ENCODE measurements around the gene LETM1. TPM values are rescaled to one million over a fixed set of nuclear protein-coding genes. Genes with fewer than 3 reads are reported as not detected.
A peak's percentile ranks its signal among the peaks of the same experiment; 100 is the strongest.

The LETM1 gene
- total and polyA plus RNA-seq, 2 of the 13 experiments (the other 11 are each of a cell fraction or from before 2014, with no cell fraction given) = 9.7 to 41.6 TPM

DNA sequence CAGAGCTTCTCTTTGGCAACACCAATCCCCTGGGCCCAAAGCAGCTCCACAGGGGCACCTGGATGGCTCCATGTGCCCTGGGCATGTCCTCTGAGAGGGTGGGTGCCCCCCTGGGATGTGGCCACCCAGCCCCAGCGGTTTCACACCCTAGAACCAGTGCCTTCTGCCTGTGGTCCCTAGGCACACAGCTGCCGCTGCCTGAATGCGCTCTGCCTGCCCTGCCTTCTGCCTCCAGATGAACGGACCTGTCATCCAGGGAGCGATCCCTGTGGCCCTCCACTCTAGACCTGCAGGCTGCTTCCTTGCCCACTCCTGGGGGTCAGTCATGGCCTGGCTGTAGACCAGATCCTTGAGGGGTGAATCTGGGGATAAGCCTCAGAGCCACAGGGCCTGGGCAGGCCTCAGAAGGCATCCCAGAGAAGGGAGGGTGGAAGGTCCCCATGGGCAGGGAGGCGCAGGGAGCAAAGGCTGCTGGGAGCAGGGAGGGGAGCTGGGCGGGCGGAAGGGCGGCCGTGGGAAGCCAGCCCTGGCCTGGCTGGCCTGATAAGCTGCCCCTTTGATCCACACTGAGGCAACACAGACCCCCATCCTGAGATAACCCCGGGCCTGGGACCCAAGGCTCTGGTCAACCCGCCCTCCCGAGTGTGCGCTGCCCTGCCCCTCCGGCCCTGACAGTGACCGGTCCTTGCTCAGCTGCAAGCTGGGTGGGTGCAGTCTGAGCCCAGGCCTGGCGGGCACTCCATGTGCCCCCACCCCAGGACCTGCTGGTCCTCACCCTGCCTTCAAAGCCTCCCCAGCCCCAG lies 71.0 kb downstream of the LETM1 start (continued):
- TF ChIP-seq ZFYVE20 (CRISPR knock-in tag; IDR thresholded peaks at IDR 0.05; ENCODE audit: borderline replicate concordance, low read depth) (no peak), MAFF (IDR thresholded peaks at IDR 0.05; ENCODE audit: low read depth, low read length) (no peak), ZNF547 (CRISPR knock-in tag; IDR thresholded peaks at IDR 0.05) (no peak; the same call in 1 of the 2 replicates), KDM6A (CRISPR knock-in tag; IDR thresholded peaks at IDR 0.05; ENCODE audit: low read depth) (no peak), ASH2L (IDR thresholded peaks at IDR 0.05; ENCODE audit: insufficient read length, low read depth, low read length) (peak; percentile 47), HIVEP1 (CRISPR knock-in tag; IDR thresholded peaks at IDR 0.05) (no peak), HMG20A (CRISPR knock-in tag; IDR thresholded peaks at IDR 0.05; ENCODE audit: borderline replicate concordance) (no peak), BRD4 (CRISPR knock-in tag; IDR thresholded peaks at IDR 0.05) (peak; percentile 67; the same call in 1 of the 2 replicates), ZNF337 (CRISPR knock-in tag; IDR thresholded peaks at IDR 0.05; ENCODE audit: borderline replicate concordance, low read depth) (no peak), PLRG1 (conservative IDR thresholded peaks at IDR 0.05) (no peak), NCOA2 (CRISPR knock-in tag; IDR thresholded peaks at IDR 0.05) (peak; percentile 87), JARID2 (CRISPR knock-in tag; IDR thresholded peaks at IDR 0.05; ENCODE audit: insufficient replicate concordance) (no peak), NFYB (CRISPR knock-in tag; IDR thresholded peaks at IDR 0.05) (no peak), SMC3 (IDR thresholded peaks at IDR 0.05; ENCODE audit: low read length) (no peak), TCF7 (IDR thresholded peaks at IDR 0.05; ENCODE audit: low read depth) (peak; percentile 83), KDM5B (CRISPR knock-in tag; IDR thresholded peaks at IDR 0.05; ENCODE audit: borderline replicate concordance) (no peak; the same call in none of the 2 replicates), ZNF850 (CRISPR knock-in tag; conservative IDR thresholded peaks at IDR 0.05) (no peak), ZNF619 (CRISPR knock-in tag; IDR thresholded peaks at IDR 0.05) (no peak), ESRRA (CRISPR knock-in tag; IDR thresholded peaks at IDR 0.05; ENCODE audit: low read depth) (no peak), HDAC1 (CRISPR knock-in tag; IDR thresholded peaks at IDR 0.05) (peak; percentile 38; the same call in 1 of the 2 replicates), ZNF652 (CRISPR knock-in tag; IDR thresholded peaks at IDR 0.05; ENCODE audit: borderline replicate concordance, low read depth) (no peak), RFX1 (IDR thresholded peaks at IDR 0.05) (no peak), ZNF382 (CRISPR knock-in tag; IDR thresholded peaks at IDR 0.05; ENCODE audit: borderline replicate concordance) (no peak), ZNF564 (CRISPR knock-in tag; IDR thresholded peaks at IDR 0.05) (no peak)
- TF ChIP-seq, protein P1, sequence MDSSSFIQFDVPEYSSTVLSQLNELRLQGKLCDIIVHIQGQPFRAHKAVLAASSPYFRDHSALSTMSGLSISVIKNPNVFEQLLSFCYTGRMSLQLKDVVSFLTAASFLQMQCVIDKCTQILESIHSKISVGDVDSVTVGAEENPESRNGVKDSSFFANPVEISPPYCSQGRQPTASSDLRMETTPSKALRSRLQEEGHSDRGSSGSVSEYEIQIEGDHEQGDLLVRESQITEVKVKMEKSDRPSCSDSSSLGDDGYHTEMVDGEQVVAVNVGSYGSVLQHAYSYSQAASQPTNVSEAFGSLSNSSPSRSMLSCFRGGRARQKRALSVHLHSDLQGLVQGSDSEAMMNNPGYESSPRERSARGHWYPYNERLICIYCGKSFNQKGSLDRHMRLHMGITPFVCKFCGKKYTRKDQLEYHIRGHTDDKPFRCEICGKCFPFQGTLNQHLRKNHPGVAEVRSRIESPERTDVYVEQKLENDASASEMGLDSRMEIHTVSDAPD (CRISPR knock-in tag; IDR thresholded peaks at IDR 0.05) = 0 out of 2 replicates have a peak, but pooled peaks have one; percentile 74
- TF ChIP-seq, protein P2, sequence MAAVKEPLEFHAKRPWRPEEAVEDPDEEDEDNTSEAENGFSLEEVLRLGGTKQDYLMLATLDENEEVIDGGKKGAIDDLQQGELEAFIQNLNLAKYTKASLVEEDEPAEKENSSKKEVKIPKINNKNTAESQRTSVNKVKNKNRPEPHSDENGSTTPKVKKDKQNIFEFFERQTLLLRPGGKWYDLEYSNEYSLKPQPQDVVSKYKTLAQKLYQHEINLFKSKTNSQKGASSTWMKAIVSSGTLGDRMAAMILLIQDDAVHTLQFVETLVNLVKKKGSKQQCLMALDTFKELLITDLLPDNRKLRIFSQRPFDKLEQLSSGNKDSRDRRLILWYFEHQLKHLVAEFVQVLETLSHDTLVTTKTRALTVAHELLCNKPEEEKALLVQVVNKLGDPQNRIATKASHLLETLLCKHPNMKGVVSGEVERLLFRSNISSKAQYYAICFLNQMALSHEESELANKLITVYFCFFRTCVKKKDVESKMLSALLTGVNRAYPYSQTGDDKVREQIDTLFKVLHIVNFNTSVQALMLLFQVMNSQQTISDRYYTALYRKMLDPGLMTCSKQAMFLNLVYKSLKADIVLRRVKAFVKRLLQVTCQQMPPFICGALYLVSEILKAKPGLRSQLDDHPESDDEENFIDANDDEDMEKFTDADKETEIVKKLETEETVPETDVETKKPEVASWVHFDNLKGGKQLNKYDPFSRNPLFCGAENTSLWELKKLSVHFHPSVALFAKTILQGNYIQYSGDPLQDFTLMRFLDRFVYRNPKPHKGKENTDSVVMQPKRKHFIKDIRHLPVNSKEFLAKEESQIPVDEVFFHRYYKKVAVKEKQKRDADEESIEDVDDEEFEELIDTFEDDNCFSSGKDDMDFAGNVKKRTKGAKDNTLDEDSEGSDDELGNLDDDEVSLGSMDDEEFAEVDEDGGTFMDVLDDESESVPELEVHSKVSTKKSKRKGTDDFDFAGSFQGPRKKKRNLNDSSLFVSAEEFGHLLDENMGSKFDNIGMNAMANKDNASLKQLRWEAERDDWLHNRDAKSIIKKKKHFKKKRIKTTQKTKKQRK (IDR thresholded peaks at IDR 0.05; ENCODE audit: low read length) = no peak
- TF ChIP-seq, protein P3, sequence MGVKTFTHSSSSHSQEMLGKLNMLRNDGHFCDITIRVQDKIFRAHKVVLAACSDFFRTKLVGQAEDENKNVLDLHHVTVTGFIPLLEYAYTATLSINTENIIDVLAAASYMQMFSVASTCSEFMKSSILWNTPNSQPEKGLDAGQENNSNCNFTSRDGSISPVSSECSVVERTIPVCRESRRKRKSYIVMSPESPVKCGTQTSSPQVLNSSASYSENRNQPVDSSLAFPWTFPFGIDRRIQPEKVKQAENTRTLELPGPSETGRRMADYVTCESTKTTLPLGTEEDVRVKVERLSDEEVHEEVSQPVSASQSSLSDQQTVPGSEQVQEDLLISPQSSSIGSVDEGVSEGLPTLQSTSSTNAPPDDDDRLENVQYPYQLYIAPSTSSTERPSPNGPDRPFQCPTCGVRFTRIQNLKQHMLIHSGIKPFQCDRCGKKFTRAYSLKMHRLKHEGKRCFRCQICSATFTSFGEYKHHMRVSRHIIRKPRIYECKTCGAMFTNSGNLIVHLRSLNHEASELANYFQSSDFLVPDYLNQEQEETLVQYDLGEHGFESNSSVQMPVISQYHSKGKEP (CRISPR knock-in tag; IDR thresholded peaks at IDR 0.05) = no peak
